OCI-LY3 (cell line): ENCODE data around the gene PKP4.

ENCODE experiments used
- H2AFZ ChIP-seq: fragments of 200-600, 300-600 bp; shearing (Covaris generic); 2 replicates; pipeline ENCODE4 v1.6.0; 2014; ENCODE audit warnings: antibody characterized with exemption, low read depth, low read length
- H3K27ac ChIP-seq: fragments of 200-600, 300-600 bp; sonication (generic); 2 replicates; pipeline ENCODE4 v1.5.1; 2014; ENCODE audit warnings: mild to moderate bottlenecking, low read length, moderate library complexity, mixed read lengths
- H3K27me3 ChIP-seq: fragments of 200-600, 300-600 bp; sonication (generic); 2 replicates; pipeline ENCODE4 v1.6.1; 2014; ENCODE audit warnings: low read depth, low read length, mixed read lengths
- H3K36me3 ChIP-seq: fragments of 200-600, 300-600 bp; sonication (generic); replicated peaks from 2 replicates; pipeline ENCODE3; 2014; ENCODE audit warnings: low read depth, low read length, mixed read lengths
- H3K4me1 ChIP-seq: fragments of 300-600, 200-600 bp; sonication (generic); 2 replicates; pipeline ENCODE4 v1.6.1; 2014; ENCODE audit warnings: low read length, mixed read lengths
- H3K4me2 ChIP-seq: fragments of 200-600, 300-600 bp; sonication (generic); 2 replicates; pipeline ENCODE4 v1.6.1; 2014; ENCODE audit warnings: low read length, mixed read lengths
- H3K4me3 ChIP-seq: fragments of 300-600, 200-600 bp; sonication (generic); 2 replicates; pipeline ENCODE4 v1.5.1; 2014; ENCODE audit warnings: antibody characterized with exemption, mild to moderate bottlenecking, low read length, moderate library complexity
- H3K79me2 ChIP-seq: fragments of 300-600, 200-600 bp; shearing (Covaris generic); 2 replicates; pipeline ENCODE4 v1.6.1; 2014; ENCODE audit warnings: mild to moderate bottlenecking, low read length, mixed read lengths
- H3K9ac ChIP-seq: fragments of 300-600, 200-600 bp; shearing (Covaris generic); 2 replicates; pipeline ENCODE4 v1.6.0; 2014; ENCODE audit warnings: mild to moderate bottlenecking, low read length, moderate library complexity
- H3K9me3 ChIP-seq: fragments of 200-600, 300-600 bp; shearing (Covaris generic); 2 replicates; pipeline ENCODE4 v1.6.1; 2014; ENCODE audit warnings: low read length, mixed read lengths; ENCODE audit not compliant: insufficient read depth
- H4K20me1 ChIP-seq: fragments of 200-600, 300-600 bp; sonication (generic); 2 replicates; pipeline ENCODE4 v1.6.1; 2016; ENCODE audit warnings: low read length, mixed read lengths; ENCODE audit not compliant: insufficient read depth
- EZH2phosphoT487 ChIP-seq: fragments of 200-600 bp; shearing (Covaris generic); IDR thresholded peaks from 2 replicates; pipeline ENCODE4 v1.6.1; 2018; ENCODE audit warnings: antibody characterized with exemption, mixed run types, low read depth
- TF ChIP-seq, protein P1 (sequence below): fragments of 200-600, 300-600 bp; sonication (generic); IDR thresholded peaks from 2 replicates; pipeline ENCODE4 v1.5.1; 2014; ENCODE audit warnings: antibody characterized with exemption, low read length, low read depth

Gene PKP4

DNA sequence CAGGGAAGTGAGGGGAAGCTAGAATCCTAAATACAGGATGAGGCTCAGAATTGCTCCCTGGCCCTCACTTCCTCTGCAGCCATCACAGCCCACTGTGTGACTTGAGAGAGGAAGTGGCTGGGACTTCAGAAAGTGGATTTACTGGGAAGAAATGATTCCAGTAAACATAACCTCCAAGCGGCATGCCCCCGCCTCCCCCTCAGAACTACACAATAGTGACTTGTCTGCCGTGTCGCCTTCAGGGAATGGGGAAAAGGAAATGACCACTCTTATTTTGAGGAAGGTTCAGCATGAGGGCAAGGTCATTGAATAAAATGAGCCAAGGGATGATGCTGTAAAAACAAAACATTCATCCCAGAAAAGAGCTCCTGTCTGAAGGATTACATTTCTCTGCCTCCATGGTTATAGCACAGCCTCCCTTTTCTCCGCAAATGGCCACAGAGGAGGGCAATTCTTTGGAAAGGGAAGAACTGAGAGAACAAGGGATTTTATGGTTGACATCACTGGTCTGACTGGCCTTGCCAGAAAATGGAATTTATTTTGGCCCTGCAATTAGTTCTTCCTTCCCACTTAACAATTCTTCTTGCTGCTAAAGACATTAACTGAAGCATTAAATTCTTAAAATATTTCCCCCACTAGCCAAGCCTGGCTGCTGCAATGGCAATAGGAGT lies 259.5 kb downstream of the PKP4 start:
- Histone ChIP-seq H3K4me1 (no peaks in the 10 kb centered on the region), H3K9ac (no peak overlapping the region), H3K4me3 (no peak overlapping the region), H3K79me2 (no peaks in the 10 kb centered on the region), H4K20me1 (no peaks in the 10 kb centered on the region), H3K9me3 (no peaks in the 10 kb centered on the region; the same call in 1 of the 2 replicates), H3K27me3 (no peaks in the 10 kb centered on the region), H3K27ac (no peak overlapping the region), H2AFZ (no peak overlapping the region), H3K36me3 (no peaks in the 10 kb centered on the region), H3K4me2 (no peak overlapping the region)
- TF ChIP-seq, protein P1, sequence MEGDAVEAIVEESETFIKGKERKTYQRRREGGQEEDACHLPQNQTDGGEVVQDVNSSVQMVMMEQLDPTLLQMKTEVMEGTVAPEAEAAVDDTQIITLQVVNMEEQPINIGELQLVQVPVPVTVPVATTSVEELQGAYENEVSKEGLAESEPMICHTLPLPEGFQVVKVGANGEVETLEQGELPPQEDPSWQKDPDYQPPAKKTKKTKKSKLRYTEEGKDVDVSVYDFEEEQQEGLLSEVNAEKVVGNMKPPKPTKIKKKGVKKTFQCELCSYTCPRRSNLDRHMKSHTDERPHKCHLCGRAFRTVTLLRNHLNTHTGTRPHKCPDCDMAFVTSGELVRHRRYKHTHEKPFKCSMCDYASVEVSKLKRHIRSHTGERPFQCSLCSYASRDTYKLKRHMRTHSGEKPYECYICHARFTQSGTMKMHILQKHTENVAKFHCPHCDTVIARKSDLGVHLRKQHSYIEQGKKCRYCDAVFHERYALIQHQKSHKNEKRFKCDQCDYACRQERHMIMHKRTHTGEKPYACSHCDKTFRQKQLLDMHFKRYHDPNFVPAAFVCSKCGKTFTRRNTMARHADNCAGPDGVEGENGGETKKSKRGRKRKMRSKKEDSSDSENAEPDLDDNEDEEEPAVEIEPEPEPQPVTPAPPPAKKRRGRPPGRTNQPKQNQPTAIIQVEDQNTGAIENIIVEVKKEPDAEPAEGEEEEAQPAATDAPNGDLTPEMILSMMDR, result no peak
- no peak for TF ChIP-seq EZH2phosphoT487

DNA sequence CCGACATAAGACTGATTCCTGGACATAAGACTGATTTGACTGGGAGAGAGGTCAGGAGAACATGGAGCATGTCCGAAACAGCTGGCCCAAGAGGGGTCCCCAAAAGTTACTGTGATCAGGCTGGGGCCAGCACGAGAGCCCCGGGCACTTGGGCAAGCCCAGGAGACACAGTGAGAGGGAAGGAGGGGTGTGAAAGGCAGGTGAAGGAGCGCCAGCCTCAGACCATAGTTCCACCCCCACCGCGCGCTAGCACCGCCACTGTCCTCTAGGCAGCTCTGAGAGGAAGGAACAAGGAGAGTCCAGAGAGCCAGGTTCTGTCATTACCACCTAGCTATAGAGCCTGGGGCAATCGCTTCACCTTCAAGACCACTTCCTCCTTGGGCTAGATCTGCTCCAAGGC lies 260.2 kb downstream of the PKP4 start:
- H3K79me2 ChIP-seq, result no peaks in the 10 kb centered on the region
- H3K36me3 ChIP-seq, result no peaks in the 10 kb centered on the region
- H3K27me3 ChIP-seq, result no peaks in the 10 kb centered on the region
- H3K4me2 ChIP-seq, result no peak overlapping the region
- no peak overlapping the region for H2AFZ ChIP-seq
- TF ChIP-seq, protein P1, result no peak
- no peak for TF ChIP-seq EZH2phosphoT487
- H3K4me1 ChIP-seq, result no peaks in the 10 kb centered on the region
- H4K20me1 ChIP-seq, result no peaks in the 10 kb centered on the region
- no peaks in the 10 kb centered on the region; the same call in 1 of the 2 replicates for H3K9me3 ChIP-seq
- H3K27ac ChIP-seq, result no peak overlapping the region
- H3K4me3 ChIP-seq, result no peak overlapping the region
- H3K9ac ChIP-seq, result no peak overlapping the region

DNA sequence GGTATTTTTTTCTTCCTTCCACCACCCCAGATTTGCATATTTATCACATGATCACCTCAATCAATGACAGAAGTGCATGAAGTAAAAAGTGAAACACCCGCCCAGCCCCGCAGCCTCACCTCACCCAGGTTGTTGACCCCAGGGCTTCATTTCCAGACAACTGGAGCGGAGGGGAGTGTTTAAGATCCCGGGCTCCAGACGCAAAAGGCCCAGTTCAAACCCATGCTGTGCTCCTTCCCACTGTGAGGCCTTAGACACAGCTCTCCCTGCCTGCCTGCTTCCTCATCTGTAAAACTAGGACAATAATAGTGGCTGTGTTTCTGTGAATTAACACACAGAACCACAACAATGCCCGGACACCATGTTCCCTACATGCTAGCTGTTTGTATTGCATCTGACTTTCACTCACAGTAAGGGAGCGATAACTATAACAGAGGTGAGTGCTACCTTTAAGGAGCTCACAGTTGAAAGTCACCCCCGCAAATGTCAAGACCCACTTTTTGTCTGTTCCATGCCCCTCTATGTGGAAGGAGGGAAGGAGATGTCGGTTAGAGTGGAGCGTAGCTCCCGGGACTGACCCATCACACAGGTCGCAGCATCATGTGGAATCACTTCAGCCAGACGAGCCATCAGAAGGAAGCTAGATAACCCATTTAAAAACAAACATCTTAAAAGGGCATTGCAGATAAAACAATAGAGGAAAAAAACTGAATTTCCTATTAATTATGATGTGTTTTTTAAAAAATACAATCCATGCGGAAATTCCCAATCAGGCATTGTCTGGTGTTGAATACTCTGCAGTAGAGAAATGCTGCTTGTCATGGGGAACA lies 260.8 kb downstream of the PKP4 start:
- Histone ChIP-seq H3K27ac (no peak overlapping the region), H3K4me2 (no peak overlapping the region), H3K4me3 (no peak overlapping the region), H3K9me3 (no peaks in the 10 kb centered on the region; the same call in 1 of the 2 replicates), H4K20me1 (no peaks in the 10 kb centered on the region), H3K79me2 (no peaks in the 10 kb centered on the region), H3K36me3 (no peaks in the 10 kb centered on the region), H3K4me1 (no peaks in the 10 kb centered on the region), H3K27me3 (no peaks in the 10 kb centered on the region), H2AFZ (no peak overlapping the region), H3K9ac (no peak overlapping the region)
- TF ChIP-seq, protein P1, result no peak

DNA sequence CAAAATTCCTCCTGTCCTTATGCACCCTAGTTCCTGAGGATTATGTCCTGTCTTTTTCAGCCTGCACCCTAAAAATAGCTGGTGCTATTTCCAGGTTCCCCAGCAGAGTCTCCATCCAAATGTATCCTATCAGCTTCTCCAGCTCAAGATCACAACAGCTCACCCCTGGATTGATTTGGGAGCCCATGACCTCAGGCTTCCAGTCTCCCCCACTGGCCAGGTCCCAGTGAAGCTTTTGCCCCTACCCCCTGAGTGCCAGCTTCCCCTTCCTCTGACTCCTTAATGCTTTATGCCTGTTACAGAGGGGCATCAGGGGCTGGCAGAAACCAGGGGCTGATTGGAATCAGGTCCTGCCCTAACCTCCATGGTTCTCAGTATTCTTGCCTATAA lies 261.4 kb downstream of the PKP4 start:
- H3K27me3 ChIP-seq, result no peaks in the 10 kb centered on the region
- no peak overlapping the region for H3K4me2 ChIP-seq
- no peak for TF ChIP-seq EZH2phosphoT487
- TF ChIP-seq, protein P1, result no peak

More for the DNA sequence above, 261.4 kb downstream of the PKP4 start:
- no peak overlapping the region for H2AFZ ChIP-seq
- no peaks in the 10 kb centered on the region for H4K20me1 ChIP-seq
- H3K4me1 ChIP-seq, result no peaks in the 10 kb centered on the region
- no peak overlapping the region for H3K9ac ChIP-seq
- no peaks in the 10 kb centered on the region; the same call in 1 of the 2 replicates for H3K9me3 ChIP-seq
- no peak overlapping the region for H3K4me3 ChIP-seq
- H3K27ac ChIP-seq, result no peak overlapping the region
- no peaks in the 10 kb centered on the region for H3K79me2 ChIP-seq
- no peaks in the 10 kb centered on the region for H3K36me3 ChIP-seq
